Ovary (tissue), 9 donors: ENCODE results near the gene MSI2. TPM values are rescaled to one million over a fixed set of nuclear protein-coding genes. Genes with fewer than 3 reads are reported as not detected.

Experiments used
- DNase-seq, 5 donors: peaks; one replicate each; pipeline ENCODE4 v3.0.0-alpha.2; 2019 to 2020
- H3K27ac ChIP-seq, 2 donors: fragments of 200-600 bp; one replicate each; pipeline versions ENCODE4 v1.5.1 to v1.8.0; 2019 to 2022
- H3K27me3 ChIP-seq: fragments of 200-600 bp; one replicate; pipeline ENCODE4 v1.8.0; 2022
- H3K36me3 ChIP-seq: fragments of 200-600 bp; sonication (generic); one replicate; pipeline ENCODE4 v1.5.1; 2019
- H3K4me1 ChIP-seq: one replicate; pipeline ENCODE4 v1.8.1; 2013; ENCODE audit warnings: mild to moderate bottlenecking, moderate library complexity; ENCODE audit not compliant: insufficient read depth
- H3K4me3 ChIP-seq: fragments of 200-600 bp; sonication (generic); one replicate; pipeline ENCODE4 v1.5.1; 2017
- H3K9me3 ChIP-seq, 2 donors: fragments of 200-600 bp in 1 of 2; sonication (generic) in 1 of 2; one replicate each; pipeline versions ENCODE4 v1.5.1 to v1.8.1; 2013 to 2019; ENCODE audit warnings: mild to moderate bottlenecking in 1 of 2, moderate library complexity in 1 of 2
- CTCF ChIP-seq, 3 donors: fragments of 450-650 bp in 2 of 3; fragments of 200-600 bp in 1 of 3; IDR thresholded peaks; one replicate each; pipeline versions ENCODE4 v1.5.1 to v1.8.0; 2016 to 2022; ENCODE audit warnings: antibody characterized with exemption in 3 of 3, mild to moderate bottlenecking in 1 of 3
- EP300 ChIP-seq: sonication (generic); formaldehyde crosslinking; IDR thresholded peaks from one replicate; pipeline ENCODE4 v1.6.1; 2017; ENCODE audit warnings: antibody characterized with exemption
- POLR2A ChIP-seq: fragments of 450-650 bp; IDR thresholded peaks from one replicate; pipeline ENCODE4 v1.6.1; 2017; ENCODE audit warnings: antibody characterized with exemption, mild to moderate bottlenecking, moderate library complexity
- WGBS, 3 donors: extraction: QIAGEN DNeasy Blood & Tissue Kit in 1 of 3; methylation state at CpG; one replicate each; pipeline versions ENCODE4 v1.1.5 to v1.1.7; 2013 to 2017; 5-methylcytosine and 5-hydroxymethylcytosine counted together
- intact Hi-C, 4 donors: fragments of 100-400 bp; cut with DNase I; formaldehyde crosslinking; loops; one replicate each; pipeline versions ENCODE4 v1.11.0 to v1.15.1; 2022 to 2023
- polyA plus RNA-seq, 2 donors: library from polyadenylated mRNA; stranded (reverse); fragments of 200-250 nt in 1 of 2; fragments of 350-450 nt in 1 of 2; fragmentation: Illumina TruSeq in 1 of 2; extraction: RNeasy Lipid Tissue Mini Kit (QIAGEN cat#74804) in 1 of 2; gene quantifications; one replicate each; pipeline ENCODE4 v1.2.3, GENCODE V29; 2013 to 2014
- small RNA-seq: library from RNA; depleted of rRNA; stranded (forward); fragments of <200 nt; gene quantifications from one replicate; pipeline ENCODE3, GENCODE V24; 2016
- total RNA-seq, 7 donors: library from RNA; depleted of rRNA in 2 of 7; stranded (reverse); fragments of >200 nt in 2 of 7; fragmentation: NEBNext Ultra II Directional in 3 of 7; extraction: Animal tissue kit (Norgen Biotek cat#: 25700) in 3 of 7; gene quantifications; one replicate each; pipeline versions ENCODE4 v1.1.0 to v1.2.4, GENCODE V29; 2016 to 2023
- donor health status: DM: no; HTN: no; CAD: no; lungs with moderate emphysema.
- donor health status: DM: no; HTN: no; CAD: no.
- donor health status: Bipolar disorder and iron deficiency.
- donor health status: DM: yes; HTN: yes; CAD: no.
- donor health status: DM: no; HTN: no; CAD: no.
- donor health status: DM: yes; HTN: yes; CAD: no.

MSI2 gene
- total and polyA plus RNA-seq, 9 donors, result 43.1 to 199 (median 120) TPM

- WGBS, 3 donors, result 94 to 99% (median 97%) methylated on average over 2 of the region's 2 CpGs
Measured at GRCh38 chr17:57733085-57733484, 476.8 kb downstream of the MSI2 start.

More at GRCh38 chr17:57733085-57733484, 476.8 kb downstream of the MSI2 start:
- TF ChIP-seq CTCF (IDR thresholded peaks at IDR 0.05) (no peak), EP300 (no peak), POLR2A (no peak)
- intact Hi-C loops, result no loop called here
- H3K36me3 ChIP-seq, result no peaks in the 10 kb centered on the region
- H3K4me1 ChIP-seq, result peaks cover 2% of the 10 kb centered on the region
- no peaks in the 10 kb centered on the region for H3K27me3 ChIP-seq
- no peak overlapping the region for H3K4me3 ChIP-seq
- DNase-seq, result no peak
- H3K27ac ChIP-seq, result no peak overlapping the region
- H3K9me3 ChIP-seq, result no peaks in the 10 kb centered on the region

Small RNAs within 50 kb of the gene (small RNA-seq; reads per million reads assigned to genes)
- gene RN7SL449P (not detected), gene RNU7-134P (not detected)

Other genes with a start within 250 kb of the MSI2 start
- gene AKAP1, start 171.3 kb upstream of the MSI2 start, total RNA-seq, result 10 to 100 TPM; 20.0 to 45.2 (median 34.1) TPM
- gene AKAP1, start 171.3 kb upstream of the MSI2 start, polyA plus RNA-seq, result 10 to 100 TPM; 21.5 to 30.4 TPM